Lower lobe of right lung (tissue), 2 donors: ENCODE measurements around the gene DEFB116. TPM values are rescaled to one million over a fixed set of nuclear protein-coding genes. Genes with fewer than 3 reads are reported as not detected.

Source experiments
- ATAC-seq, 2 donors: fragments of 200-7000 bp; cut with Tn5 transposase; one replicate each; pipeline ENCODE4 v1.9.1; 2020 to 2022; ENCODE audit warnings: mild to moderate bottlenecking in 2 of 2, moderate library complexity in 2 of 2
- DNase-seq: peaks from one replicate; pipeline ENCODE4 v3.0.0-alpha.2; 2020
- H3K27ac ChIP-seq: fragments of 200-600 bp; one replicate; pipeline ENCODE4 v1.8.0; 2022
- H3K27me3 ChIP-seq: fragments of 200-600 bp; one replicate; pipeline ENCODE4 v1.8.0; 2022; ENCODE audit warnings: low read depth
- H3K36me3 ChIP-seq: fragments of 200-600 bp; one replicate; pipeline ENCODE4 v1.8.0; 2022; ENCODE audit warnings: mild to moderate bottlenecking
- H3K4me1 ChIP-seq: fragments of 200-600 bp; one replicate; pipeline ENCODE4 v1.8.0; 2022
- H3K4me3 ChIP-seq: fragments of 200-600 bp; one replicate; pipeline ENCODE4 v1.8.0; 2022; ENCODE audit warnings: mild to moderate bottlenecking
- H3K9me3 ChIP-seq: fragments of 200-600 bp; one replicate; pipeline ENCODE4 v1.8.0; 2022
- CTCF ChIP-seq: fragments of 200-600 bp; IDR thresholded peaks from one replicate; pipeline ENCODE4 v1.8.0; 2022; ENCODE audit warnings: antibody characterized with exemption, mild to moderate bottlenecking
- intact Hi-C: fragments of 100-400 bp; cut with DNase I; formaldehyde crosslinking; loops from one replicate; pipeline ENCODE4 v1.11.0; 2022
- total RNA-seq: library from RNA; stranded (reverse); fragmentation: NEBNext Ultra II Directional; extraction: Animal tissue kit (Norgen Biotek cat#: 25700); gene quantifications from one replicate; pipeline ENCODE4 v1.2.1, GENCODE V29; 2021
- donor health status: DM: no; HTN: yes; CAD: no; lungs with severe emphysema.

Gene DEFB116
- total RNA-seq, 1 donor from 2014 or later: not detected

- H3K9me3 ChIP-seq: peaks cover 3% of the 10 kb centered on the region
- H3K27me3 ChIP-seq: no peaks in the 10 kb centered on the region
- no peak overlapping the region for H3K4me3 ChIP-seq
- no peak for ATAC-seq
- no peaks in the 10 kb centered on the region for H3K4me1 ChIP-seq
- DNase-seq: no peak
- intact Hi-C loops: no loop called here
- TF ChIP-seq CTCF: no peak
- H3K27ac ChIP-seq: no peak overlapping the region
- no peaks in the 10 kb centered on the region for H3K36me3 ChIP-seq
Measured at GRCh38 chr20:31278178-31278577, 30.2 kb downstream of the DEFB116 start.

DNA sequence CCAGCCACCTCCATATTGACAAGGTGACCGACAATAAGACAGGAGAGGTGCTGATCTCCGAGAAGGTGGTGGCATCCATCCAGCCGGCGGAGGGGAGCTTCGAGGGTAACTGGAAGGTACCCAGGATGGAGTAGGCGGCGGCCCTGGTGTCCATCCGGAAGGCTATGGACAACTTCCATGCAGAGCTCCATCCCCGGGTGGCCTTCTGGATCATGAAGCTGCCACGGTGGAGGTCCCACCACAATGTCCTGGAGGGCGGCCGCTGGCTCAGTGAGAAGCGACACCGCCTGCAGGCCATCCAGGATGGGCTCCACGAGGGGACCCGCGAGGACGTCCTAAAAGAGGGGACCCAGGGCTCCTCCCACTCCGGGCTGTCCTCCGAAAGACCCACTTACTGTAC, 33.9 kb downstream of the DEFB116 start:
- no peak overlapping the region for H3K27ac ChIP-seq
- H3K36me3 ChIP-seq: no peaks in the 10 kb centered on the region
- DNase-seq: no peak
- H3K9me3 ChIP-seq: peaks cover 18% of the 10 kb centered on the region
- no peak for ATAC-seq
- intact Hi-C loops: no loop called here
- no peaks in the 10 kb centered on the region for H3K4me1 ChIP-seq
- no peaks in the 10 kb centered on the region for H3K27me3 ChIP-seq
- no peak for TF ChIP-seq CTCF
- no peak overlapping the region for H3K4me3 ChIP-seq

DNA sequence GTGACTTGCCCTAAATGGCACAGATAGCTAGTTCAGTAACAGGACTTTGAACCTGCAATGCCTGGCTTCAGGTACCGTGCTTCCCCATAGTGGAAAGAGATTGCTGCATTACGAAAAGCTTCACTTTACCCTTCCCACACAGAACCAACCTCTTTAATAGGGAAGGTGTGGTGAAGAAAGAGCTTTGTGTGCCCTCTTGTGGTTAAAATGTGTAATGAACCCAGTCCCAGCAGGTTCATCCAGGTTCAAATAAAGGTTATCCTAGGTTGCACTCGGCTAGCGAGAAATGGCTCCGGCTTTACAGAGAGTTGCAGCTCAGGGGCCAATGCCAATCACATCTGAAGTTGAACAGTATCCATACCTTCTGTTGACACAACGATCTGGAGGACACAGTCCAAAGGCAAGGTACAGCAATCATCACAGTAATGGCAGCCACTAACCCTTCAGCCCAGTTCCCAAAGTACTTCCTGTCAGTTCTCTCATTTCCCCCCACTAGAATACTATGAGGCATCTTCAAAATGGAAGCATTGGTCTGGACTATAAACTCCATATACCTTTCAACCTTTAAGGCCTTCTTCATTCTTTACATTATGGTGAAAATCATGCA, 48.0 kb downstream of the DEFB116 start:
- no peak for ATAC-seq
- no peaks in the 10 kb centered on the region for H3K36me3 ChIP-seq
- no peak overlapping the region for H3K4me3 ChIP-seq
- intact Hi-C loops: no loop called here
- no peaks in the 10 kb centered on the region for H3K27me3 ChIP-seq
- no peak for DNase-seq
- peak; percentile 41 for TF ChIP-seq CTCF
- no peaks in the 10 kb centered on the region for H3K9me3 ChIP-seq
- H3K27ac ChIP-seq: no peak overlapping the region
- no peaks in the 10 kb centered on the region for H3K4me1 ChIP-seq

DNA sequence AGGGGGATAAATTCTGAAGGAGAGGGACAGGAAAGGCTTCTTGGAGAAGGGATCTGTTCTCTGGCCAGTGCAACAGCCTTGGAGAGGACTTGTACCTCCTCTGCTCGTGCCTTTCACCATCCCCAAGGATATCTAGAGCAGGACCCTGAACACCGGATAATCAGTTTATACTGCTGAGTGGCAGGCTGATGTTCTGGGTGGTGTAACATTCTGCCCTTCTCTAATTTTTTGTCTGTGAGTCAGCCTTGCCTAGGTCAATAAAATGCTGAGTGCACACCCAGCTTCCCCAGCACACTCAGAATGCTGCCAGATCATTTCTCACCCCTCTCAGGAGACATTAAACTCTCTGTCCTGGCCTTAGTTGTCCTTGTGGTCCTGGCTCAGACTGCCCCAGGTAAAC, 51.0 kb downstream of the DEFB116 start, which contains the start of gene DEFB115:
DEFB115 (plus strand) TSS at position 301 of the 400 bp plus-strand sequence; CDS start at position 301, 0 bp downstream.
- no peak for ATAC-seq
- intact Hi-C loops: no loop called here

DNA sequence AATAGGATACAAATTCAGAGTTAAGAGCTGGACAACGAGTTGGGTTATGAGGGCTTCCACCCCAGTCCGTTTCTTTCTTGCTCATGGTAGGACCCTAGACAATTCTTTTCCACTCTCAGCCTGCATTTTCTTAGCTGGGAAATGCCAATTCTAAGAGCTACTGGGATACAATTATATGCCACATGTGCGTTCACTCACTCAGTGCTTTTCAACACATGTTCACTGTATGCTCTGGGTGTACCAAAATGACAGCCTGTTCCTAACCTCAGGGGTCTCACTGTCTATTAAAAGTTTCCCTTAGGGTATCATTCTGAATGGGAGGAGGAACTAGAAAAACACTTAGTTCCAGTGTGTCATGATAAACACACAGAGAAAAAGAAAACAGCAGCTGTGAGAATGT, 51.4 kb downstream of the DEFB116 start:
- no peak for ATAC-seq
- Histone ChIP-seq H3K4me1 (no peaks in the 10 kb centered on the region), H3K4me3 (no peak overlapping the region), H3K9me3 (no peaks in the 10 kb centered on the region), H3K27me3 (no peaks in the 10 kb centered on the region), H3K27ac (no peak overlapping the region), H3K36me3 (no peaks in the 10 kb centered on the region)
- intact Hi-C loops: no loop called here
- no peak for DNase-seq
- no peak for TF ChIP-seq CTCF

More for the DNA sequence above, 51.0 kb downstream of the DEFB116 start, which contains the start of gene DEFB115:
- no peak within 1 kb of the TSS for H3K27ac ChIP-seq
- no peak for TF ChIP-seq CTCF
- no peaks in the 10 kb centered on the region for H3K9me3 ChIP-seq
- no peaks in the 10 kb centered on the region for H3K27me3 ChIP-seq
- H3K4me1 ChIP-seq: no peaks in the 10 kb centered on the region
- no peaks in the 10 kb centered on the region for H3K36me3 ChIP-seq
- no peak within 1 kb of the TSS for H3K4me3 ChIP-seq
- no peak for DNase-seq

Other genes with a start within 250 kb of the DEFB116 start
- gene DEFB115, start 50.9 kb downstream of the DEFB116 start, total RNA-seq: not detected
- not detected for gene DEFB118, start 60.0 kb upstream of the DEFB116 start, total RNA-seq
- gene DEFB119, start 82.0 kb upstream of the DEFB116 start, total RNA-seq: not detected
- not detected for gene DEFB121, start 97.6 kb upstream of the DEFB116 start, total RNA-seq
- not detected for gene DEFB123, start 132.0 kb upstream of the DEFB116 start, total RNA-seq
- not detected for gene DEFB124, start 166.5 kb upstream of the DEFB116 start, total RNA-seq
- 2.3 TPM for gene REM1, start 166.7 kb upstream of the DEFB116 start, total RNA-seq
- 134 TPM for gene HM13, start 205.9 kb upstream of the DEFB116 start, total RNA-seq